Measurements from ENCODE around the gene LDLRAP1.

Gene LDLRAP1, protein sequence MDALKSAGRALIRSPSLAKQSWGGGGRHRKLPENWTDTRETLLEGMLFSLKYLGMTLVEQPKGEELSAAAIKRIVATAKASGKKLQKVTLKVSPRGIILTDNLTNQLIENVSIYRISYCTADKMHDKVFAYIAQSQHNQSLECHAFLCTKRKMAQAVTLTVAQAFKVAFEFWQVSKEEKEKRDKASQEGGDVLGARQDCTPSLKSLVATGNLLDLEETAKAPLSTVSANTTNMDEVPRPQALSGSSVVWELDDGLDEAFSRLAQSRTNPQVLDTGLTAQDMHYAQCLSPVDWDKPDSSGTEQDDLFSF

DNA sequence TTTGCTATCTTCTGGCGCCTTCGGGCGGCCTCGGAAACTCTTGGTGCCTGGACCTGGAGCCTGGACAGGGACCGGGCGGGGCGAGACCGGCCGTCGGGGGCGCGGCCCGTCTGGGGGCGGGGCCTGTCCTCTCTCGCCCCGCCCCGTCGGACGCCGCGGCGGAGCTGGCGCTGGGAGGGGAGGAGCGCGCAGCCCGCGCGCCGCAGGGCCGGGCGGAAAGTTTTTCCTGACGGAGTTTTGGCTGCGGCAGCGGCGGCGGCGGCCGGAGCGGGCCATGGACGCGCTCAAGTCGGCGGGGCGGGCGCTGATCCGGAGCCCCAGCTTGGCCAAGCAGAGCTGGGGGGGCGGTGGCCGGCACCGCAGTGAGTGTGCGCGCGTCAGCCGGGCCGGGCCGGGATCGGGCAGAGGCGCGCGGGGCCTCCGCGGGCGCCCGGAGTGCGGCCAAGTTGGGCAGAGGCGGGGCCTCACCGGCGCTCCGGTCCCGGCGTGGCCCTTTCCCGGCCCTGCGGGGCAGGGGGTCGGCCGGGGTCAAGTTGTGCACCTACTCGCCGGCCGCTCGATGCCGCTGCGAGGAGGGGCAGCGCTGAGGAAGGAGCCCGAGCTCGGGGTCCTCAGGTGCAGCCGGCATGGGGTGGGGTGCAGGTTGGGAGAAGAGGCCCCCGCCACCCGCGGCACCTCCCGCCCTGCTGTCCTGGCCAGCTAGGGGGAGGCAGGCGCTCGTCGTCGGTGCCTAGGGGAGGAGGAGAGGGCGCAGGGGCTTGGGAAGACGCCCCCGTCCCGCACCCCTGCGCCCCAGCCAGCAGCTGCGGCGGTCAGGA is at the start of gene LDLRAP1:
TSS of gene LDLRAP1 (plus strand) at position 182 of the 818 bp plus-strand sequence. CDS start at position 275, 93 bp downstream.
- peak within 1 kb of the TSS; percentile 74 for H3K27ac ChIP-seq
- TF ChIP-seq, protein P1, sequence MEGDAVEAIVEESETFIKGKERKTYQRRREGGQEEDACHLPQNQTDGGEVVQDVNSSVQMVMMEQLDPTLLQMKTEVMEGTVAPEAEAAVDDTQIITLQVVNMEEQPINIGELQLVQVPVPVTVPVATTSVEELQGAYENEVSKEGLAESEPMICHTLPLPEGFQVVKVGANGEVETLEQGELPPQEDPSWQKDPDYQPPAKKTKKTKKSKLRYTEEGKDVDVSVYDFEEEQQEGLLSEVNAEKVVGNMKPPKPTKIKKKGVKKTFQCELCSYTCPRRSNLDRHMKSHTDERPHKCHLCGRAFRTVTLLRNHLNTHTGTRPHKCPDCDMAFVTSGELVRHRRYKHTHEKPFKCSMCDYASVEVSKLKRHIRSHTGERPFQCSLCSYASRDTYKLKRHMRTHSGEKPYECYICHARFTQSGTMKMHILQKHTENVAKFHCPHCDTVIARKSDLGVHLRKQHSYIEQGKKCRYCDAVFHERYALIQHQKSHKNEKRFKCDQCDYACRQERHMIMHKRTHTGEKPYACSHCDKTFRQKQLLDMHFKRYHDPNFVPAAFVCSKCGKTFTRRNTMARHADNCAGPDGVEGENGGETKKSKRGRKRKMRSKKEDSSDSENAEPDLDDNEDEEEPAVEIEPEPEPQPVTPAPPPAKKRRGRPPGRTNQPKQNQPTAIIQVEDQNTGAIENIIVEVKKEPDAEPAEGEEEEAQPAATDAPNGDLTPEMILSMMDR (conservative IDR thresholded peaks at IDR 0.05) = no peak

DNA sequence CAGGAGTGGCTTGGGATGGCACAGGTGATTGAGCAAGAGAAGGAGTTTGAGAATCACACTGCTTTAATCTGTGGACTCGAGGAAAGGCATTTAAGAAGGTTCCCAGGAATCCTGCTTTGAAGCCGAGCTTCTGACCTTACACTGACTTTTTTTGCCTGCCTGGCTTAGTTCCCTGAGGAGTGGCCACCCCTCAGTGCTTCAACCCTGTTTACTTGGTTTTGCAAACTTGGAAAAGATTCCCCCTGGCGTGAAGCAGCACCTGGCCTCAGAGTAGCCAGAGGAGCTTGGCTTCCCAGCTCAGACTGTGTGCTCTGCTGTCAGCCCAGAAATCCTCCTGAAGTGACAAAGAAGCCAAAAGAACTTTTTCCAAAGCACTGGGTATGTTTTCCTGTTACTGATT is 48.5 kb upstream of the LDLRAP1 start:
- H3K27ac ChIP-seq = no peak overlapping the region
- TF ChIP-seq, protein P1 (conservative IDR thresholded peaks at IDR 0.05) = no peak

DNA sequence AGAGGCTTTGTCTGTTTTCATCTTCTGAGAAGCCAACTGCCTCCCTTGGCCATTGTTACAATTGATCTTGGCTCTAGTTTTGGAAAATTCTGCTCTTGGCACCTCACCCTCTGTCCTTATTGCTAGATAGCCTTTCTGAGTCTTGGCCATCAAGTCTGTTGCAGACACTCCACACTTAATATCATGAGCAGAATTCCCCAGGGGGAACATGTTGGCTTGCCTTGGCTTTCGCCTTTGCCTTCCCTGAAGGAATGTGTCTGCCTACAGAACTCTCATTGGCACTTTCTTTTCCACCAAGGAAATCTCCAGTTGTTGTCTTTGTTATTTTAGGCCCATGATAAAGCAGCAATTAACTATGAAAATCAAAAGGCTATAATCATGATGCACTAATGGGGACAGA is 42.7 kb upstream of the LDLRAP1 start:
- TF ChIP-seq, protein P1 (conservative IDR thresholded peaks at IDR 0.05) = no peak
- peak overlapping the region; percentile 78 for H3K27ac ChIP-seq

DNA sequence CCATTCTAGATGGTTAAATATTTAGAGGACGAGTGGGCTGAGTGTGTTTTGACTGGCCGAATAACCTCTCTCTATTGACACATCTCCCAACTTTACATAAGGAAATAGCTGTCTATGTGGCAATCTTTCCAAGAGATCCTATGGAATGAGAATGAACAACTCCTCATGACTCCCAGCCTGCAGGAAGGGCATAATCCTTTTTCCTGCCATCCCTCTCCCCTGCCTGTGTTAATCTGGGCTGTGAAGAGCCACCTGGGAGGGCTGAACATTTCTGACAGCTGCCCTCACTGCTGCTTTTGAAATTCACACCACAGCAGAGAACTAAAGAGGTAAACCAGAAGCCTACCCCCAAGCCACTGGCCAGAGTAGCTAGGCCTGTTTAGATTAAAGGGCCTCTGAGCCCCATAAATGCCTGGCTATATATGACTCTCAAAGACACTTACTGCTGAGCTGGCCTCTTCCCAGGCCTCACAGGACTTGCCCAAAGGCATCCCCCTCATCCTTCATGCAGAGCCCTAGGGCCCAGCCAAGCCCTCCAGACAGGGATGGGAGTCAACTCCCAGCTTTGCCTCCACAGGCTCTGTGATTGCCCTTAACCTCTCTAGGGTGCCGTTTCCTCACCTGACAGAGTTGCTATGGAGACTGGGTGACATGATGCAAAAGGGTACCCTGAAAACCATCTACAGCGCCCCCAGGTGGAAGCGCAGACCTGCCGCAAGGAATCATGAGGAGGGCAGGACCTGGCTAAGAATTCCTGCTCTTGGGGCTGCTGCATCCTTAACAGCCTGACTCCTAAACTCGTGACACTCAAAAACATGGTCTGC is 42.0 kb upstream of the LDLRAP1 start:
- H3K27ac ChIP-seq = peak overlapping the region; percentile 78
- TF ChIP-seq, protein P1 (conservative IDR thresholded peaks at IDR 0.05) = no peak

DNA sequence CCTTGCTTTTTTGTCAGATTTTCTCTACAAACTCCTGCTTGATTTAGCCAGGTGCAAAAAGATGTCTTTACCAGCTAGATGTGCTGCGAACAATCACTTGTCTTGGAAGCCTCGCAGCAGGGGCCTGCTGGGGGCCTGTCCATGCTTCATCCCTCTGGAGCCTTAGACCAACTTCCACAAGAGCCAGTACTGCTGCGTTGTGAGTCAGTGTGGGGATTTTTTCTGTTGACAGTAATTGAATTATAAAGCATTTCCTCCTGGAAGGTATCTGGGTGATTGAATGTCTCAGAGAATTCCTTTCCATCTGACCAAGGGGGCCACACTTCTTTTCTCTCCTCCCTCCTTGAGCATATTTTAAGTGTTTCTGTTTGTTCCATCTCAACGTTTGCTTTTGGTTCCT is 40.4 kb upstream of the LDLRAP1 start:
- peak overlapping the region; percentile 78; the same call in 1 of the 2 replicates for H3K27ac ChIP-seq
- TF ChIP-seq, protein P1 (conservative IDR thresholded peaks at IDR 0.05) = no peak

DNA sequence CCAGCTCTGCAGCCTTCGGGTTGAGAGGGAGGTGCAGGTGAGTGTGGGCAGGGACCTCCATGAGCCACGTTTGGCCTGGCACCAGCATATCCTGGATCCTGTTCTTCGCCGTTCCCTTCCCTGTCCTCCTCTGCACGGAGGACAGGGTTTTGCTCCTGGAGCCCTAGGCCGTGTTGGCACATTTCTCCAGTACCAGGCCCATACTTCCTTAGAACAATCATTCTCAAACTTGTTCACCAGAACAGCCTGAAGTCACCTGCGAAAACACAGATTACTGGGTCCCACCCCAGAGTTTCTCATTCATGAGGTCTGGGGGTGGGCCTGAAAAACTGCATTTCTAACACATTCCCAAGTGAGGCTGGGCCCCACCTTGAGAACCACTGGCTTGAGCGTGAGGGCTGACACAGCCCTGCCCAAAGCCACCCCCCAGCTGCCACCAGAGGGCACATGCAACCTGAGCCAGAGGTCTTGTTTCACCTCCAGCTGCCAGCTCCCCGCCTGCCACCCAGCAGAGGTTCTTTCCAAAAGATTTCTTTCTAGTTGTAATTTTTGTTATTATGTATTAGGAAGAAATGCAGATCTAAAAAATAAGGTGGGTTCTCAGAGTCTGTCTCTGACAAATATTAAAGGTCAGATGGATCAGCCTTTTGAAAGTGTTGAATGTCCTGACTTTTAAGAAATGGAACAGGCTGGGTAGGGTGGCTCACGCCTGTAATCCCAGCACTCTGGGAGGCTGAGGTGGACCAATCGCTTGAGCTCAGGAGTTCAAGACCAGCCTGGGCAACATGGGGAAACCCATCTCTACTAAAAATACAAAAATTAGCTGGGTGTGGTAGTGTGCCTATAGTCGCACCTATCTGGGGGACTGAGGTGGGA is 39.6 kb upstream of the LDLRAP1 start:
- TF ChIP-seq, protein P1 (conservative IDR thresholded peaks at IDR 0.05) = peak; percentile 75
- H3K27ac ChIP-seq = peak overlapping the region; percentile 59; the same call in 1 of the 2 replicates

Measured in VCaP (cell line).